Liver (tissue), 9 donors: ENCODE results near the gene MBNL3. TPM values are rescaled to one million over a fixed set of nuclear protein-coding genes. Genes with fewer than 3 reads are reported as not detected.

Source experiments
- DNase-seq: peaks from one replicate; pipeline ENCODE4 v3.0.0-alpha.2; 2017; ENCODE audit warnings: low spot score
- H3K27ac ChIP-seq, 2 donors: one replicate each; pipeline ENCODE4 v1.7.0; 2013; ENCODE audit warnings: inconsistent platforms in 2 of 2, low read length in 2 of 2, control low read depth in 1 of 2, low read depth in 1 of 2, mild to moderate bottlenecking in 1 of 2
- H3K27me3 ChIP-seq, 4 donors: one replicate each; pipeline versions ENCODE4 v1.6.1 to v1.7.0; 2013; ENCODE audit warnings: low read length in 3 of 4, inconsistent platforms in 1 of 4, mild to moderate bottlenecking in 1 of 4, moderate library complexity in 1 of 4; ENCODE audit not compliant: control insufficient read depth in 4 of 4, insufficient read depth in 4 of 4
- H3K36me3 ChIP-seq, 4 donors: one replicate each; pipeline versions ENCODE4 v1.6.1 to v1.7.0; 2013; ENCODE audit warnings: low read length in 3 of 4, mild to moderate bottlenecking in 3 of 4, low read depth in 1 of 4, moderate library complexity in 1 of 4; ENCODE audit not compliant: control insufficient read depth in 4 of 4, insufficient read depth in 3 of 4
- H3K4me1 ChIP-seq, 4 donors: one replicate each; pipeline versions ENCODE4 v1.6.1 to v1.7.0; 2013; ENCODE audit warnings: low read length in 3 of 4, mild to moderate bottlenecking in 3 of 4, moderate library complexity in 1 of 4; ENCODE audit not compliant: control insufficient read depth in 4 of 4, insufficient read depth in 4 of 4
- H3K4me3 ChIP-seq, 3 donors: one replicate each; pipeline versions ENCODE4 v1.6.1 to v1.7.0; 2013; ENCODE audit warnings: low read length in 3 of 3, control low read depth in 1 of 3, low read depth in 1 of 3, mild to moderate bottlenecking in 1 of 3
- H3K9ac ChIP-seq, 2 donors: one replicate each; pipeline ENCODE4 v1.7.0; 2013; ENCODE audit warnings: low read length in 2 of 2, mild to moderate bottlenecking in 2 of 2, moderate library complexity in 2 of 2, control low read depth in 1 of 2, low read depth in 1 of 2
- H3K9me3 ChIP-seq, 4 donors: one replicate each; pipeline versions ENCODE4 v1.6.1 to v1.7.0; 2013; ENCODE audit warnings: low read length in 3 of 4; ENCODE audit not compliant: control insufficient read depth in 4 of 4
- ATF3 ChIP-seq: IDR thresholded peaks from 2 replicates; pipeline ENCODE4 v1.6.1; 2016; ENCODE audit warnings: antibody characterized with exemption
- CTCF ChIP-seq: fragments of 150-350 bp; IDR thresholded peaks from 2 replicates; pipeline ENCODE4 v1.5.1; 2017; ENCODE audit warnings: improper control_type of control experiment, low read depth, low read length; ENCODE audit not compliant: missing input control
- EGR1 ChIP-seq, 2 donors: IDR thresholded peaks; 2 replicates each; pipeline ENCODE4 v1.6.1; 2016 to 2018; ENCODE audit warnings: antibody characterized with exemption in 2 of 2, low read depth in 2 of 2
- FOXA1 ChIP-seq: IDR thresholded peaks from 2 replicates; pipeline ENCODE4 v1.6.1; 2016; ENCODE audit warnings: antibody characterized with exemption
- FOXA2 ChIP-seq: IDR thresholded peaks from 2 replicates; pipeline ENCODE4 v1.6.1; 2016; ENCODE audit warnings: antibody characterized with exemption
- HNF4A ChIP-seq, 2 donors: conservative IDR thresholded peaks; 2 replicates each; pipeline ENCODE4 v1.6.1; 2016; ENCODE audit warnings: antibody characterized with exemption in 2 of 2, mild to moderate bottlenecking in 2 of 2
- HNF4G ChIP-seq: IDR thresholded peaks from 2 replicates; pipeline ENCODE4 v1.6.1; 2016; ENCODE audit warnings: antibody characterized with exemption
- JUND ChIP-seq, 2 donors: IDR thresholded peaks; 2 replicates each; pipeline ENCODE4 v1.6.1; 2016; ENCODE audit warnings: antibody characterized with exemption in 2 of 2
- MAX ChIP-seq: IDR thresholded peaks from 2 replicates; pipeline ENCODE4 v1.6.1; 2016; ENCODE audit warnings: antibody characterized with exemption
- RAD21 ChIP-seq, 2 donors: IDR thresholded peaks; 2 replicates each; pipeline ENCODE4 v1.6.1; 2016; ENCODE audit warnings: antibody characterized with exemption in 2 of 2, mild to moderate bottlenecking in 2 of 2
- REST ChIP-seq: IDR thresholded peaks from 2 replicates; pipeline ENCODE4 v1.6.1; 2016; ENCODE audit warnings: antibody characterized with exemption, mild to moderate bottlenecking
- TAF1 ChIP-seq: conservative IDR thresholded peaks from 2 replicates; pipeline ENCODE4 v1.6.1; 2016; ENCODE audit warnings: antibody characterized with exemption, mild to moderate bottlenecking
- ZBTB33 ChIP-seq: IDR thresholded peaks from 2 replicates; pipeline ENCODE4 v1.6.1; 2016; ENCODE audit warnings: antibody characterized with exemption
- WGBS: extraction: QIAGEN DNeasy Blood & Tissue Kit; methylation state at CpG from one replicate; pipeline ENCODE4 v1.1.7; 2013; 5-methylcytosine and 5-hydroxymethylcytosine counted together
- polyA plus RNA-seq, 2 donors: library from polyadenylated mRNA; stranded (reverse) in 1 of 2; unstranded in 1 of 2; fragments of 200-250 nt in 1 of 2; fragments of >200 nt in 1 of 2; fragmentation: Nextera tagmentation in 1 of 2; extraction: Ambion mirVana in 1 of 2; gene quantifications; one replicate each; pipeline versions ENCODE4 v1.2.1 to v1.2.3, GENCODE V29; 2013 to 2015
- total RNA-seq, 2 donors: library from RNA; depleted of rRNA; stranded (reverse); fragments of >200 nt; gene quantifications; one replicate each; pipeline ENCODE4 v1.2.3, GENCODE V29; 2014
- donor health status: healthy.
- donor health status: healthy.
- donor health status: healthy.
- donor health status: healthy.
- donor health status: healthy.

Gene MBNL3
- total and polyA plus RNA-seq, 4 donors, result 20.6 to 149 (median 82.3) TPM

- Histone ChIP-seq H3K27me3 (no peaks in the 10 kb centered on the region), H3K36me3 (peaks cover 0 to 1% (median 0%) of the 10 kb centered on the region in 4 donors), H3K9ac (no peak overlapping the region), H3K9me3 (no peaks in the 10 kb centered on the region), H3K4me3 (no peak overlapping the region), H3K27ac (no peak overlapping the region), H3K4me1 (peaks cover 0 to 21% (median 13%) of the 10 kb centered on the region in 4 donors)
- 94% methylated on average over 9 of the region's 9 CpGs for WGBS
- DNase-seq, result no peak
- no peak for TF ChIP-seq HNF4G
- TF ChIP-seq FOXA2, result no peak
- no peak for TF ChIP-seq ATF3
- TF ChIP-seq MAX, result no peak
- TF ChIP-seq JUND (IDR thresholded peaks at IDR 0.05), result no peak
- no peak for TF ChIP-seq CTCF
- TF ChIP-seq FOXA1, result no peak
These were observed 82.7 kb downstream of the MBNL3 start for GRCh38 chrX:132406106-132406505.

GRCh38 chrX:132404266-132404665 is 84.6 kb downstream of the MBNL3 start:
- H3K27ac ChIP-seq, result no peak overlapping the region
- H3K9me3 ChIP-seq, result no peaks in the 10 kb centered on the region
- no peak overlapping the region for H3K9ac ChIP-seq
- WGBS, result 84% methylated on average over 5 of the region's 5 CpGs
- H3K27me3 ChIP-seq, result no peaks in the 10 kb centered on the region
- H3K36me3 ChIP-seq, result peaks cover 0 to 5% (median under 1%) of the 10 kb centered on the region in 4 donors
- H3K4me3 ChIP-seq, result no peak overlapping the region
- peaks cover 0 to 9% (median 3%) of the 10 kb centered on the region in 4 donors for H3K4me1 ChIP-seq
- DNase-seq, result no peak
- no peak for TF ChIP-seq ZBTB33
- TF ChIP-seq TAF1, result no peak
- TF ChIP-seq ATF3, result no peak
- TF ChIP-seq EGR1 (IDR thresholded peaks at IDR 0.05; ENCODE audit: low read depth in 2 of 2), result no peak
- no peak for TF ChIP-seq HNF4A (conservative IDR thresholded peaks at IDR 0.05)
- TF ChIP-seq MAX, result no peak
- TF ChIP-seq REST, result no peak
- TF ChIP-seq RAD21 (IDR thresholded peaks at IDR 0.05), result no peak
